Activated CD4-positive, alpha-beta memory T cell treated with anti-CD3 and anti-CD28 coated beads for 36 hours (primary cell): ENCODE results near the gene TAF4. TPM values are rescaled to one million over a fixed set of nuclear protein-coding genes. Genes with fewer than 3 reads are reported as not detected.

Experiments used
- CTCF ChIA-PET: fragments of 350-600 bp; sonication (Branson Sonifier 250); formaldehyde crosslinking; loops from one replicate; lab custom pipeline; 2021; ENCODE audit warnings: antibody characterized with exemption, inconsistent platforms; lab: Charles Lee
- POLR2A ChIA-PET: fragments of 350-600 bp; sonication (Branson Sonifier 250); formaldehyde crosslinking; loops from one replicate; lab custom pipeline; 2021; ENCODE audit warnings: antibody characterized with exemption; lab: Charles Lee
- DNase-seq: peaks from one replicate; pipeline ENCODE4 v3.0.0-alpha.2; 2020
- H3K27ac Mint-ChIP-seq: one replicate; pipeline ENCODE4 v1.8.0; 2021; ENCODE audit warnings: mixed read lengths
- H3K27me3 Mint-ChIP-seq: one replicate; pipeline ENCODE4 v1.8.0; 2021; ENCODE audit warnings: mixed read lengths
- H3K36me3 Mint-ChIP-seq: one replicate; pipeline ENCODE4 v1.8.0; 2021; ENCODE audit warnings: mixed read lengths
- H3K4me1 Mint-ChIP-seq: one replicate; pipeline ENCODE4 v1.8.0; 2021; ENCODE audit warnings: low read depth, mixed read lengths
- H3K4me3 Mint-ChIP-seq: one replicate; pipeline ENCODE4 v1.8.0; 2021; ENCODE audit warnings: mild to moderate bottlenecking, mixed read lengths
- H3K9me3 Mint-ChIP-seq: one replicate; pipeline ENCODE4 v1.8.0; 2021; ENCODE audit warnings: mixed read lengths
- intact Hi-C: fragments of 100-400 bp; cut with micrococcal nuclease; formaldehyde crosslinking; loops from one replicate; pipeline ENCODE4 v1.15.1; 2023
- total RNA-seq, 2 experiments: library from RNA; stranded (reverse); gene quantifications; one replicate each; pipeline ENCODE4 v1.2.3, GENCODE V29; 2021

Gene TAF4
- total RNA-seq, 2 experiments from 2014 or later, result 15.3 to 17.0 TPM

GRCh38 chr20:62030834-62031434 lies 34.7 kb downstream of the TAF4 start:
- H3K9me3 Mint-ChIP-seq, result no peaks in the 10 kb centered on the region
- intact Hi-C loops, result no loop called here
- CTCF ChIA-PET, result no interaction called here
- H3K4me3 Mint-ChIP-seq, result peak overlapping the region; percentile 13
- H3K36me3 Mint-ChIP-seq, result no peaks in the 10 kb centered on the region
- POLR2A ChIA-PET, result no interaction called here
- H3K27ac Mint-ChIP-seq, result peak overlapping the region; percentile 82
- H3K27me3 Mint-ChIP-seq, result no peaks in the 10 kb centered on the region
- peak; percentile 47 for DNase-seq
- H3K4me1 Mint-ChIP-seq, result peaks cover 44% of the 10 kb centered on the region

GRCh38 chr20:62030357-62030756 lies 35.3 kb downstream of the TAF4 start:
- no peak for DNase-seq
- H3K9me3 Mint-ChIP-seq, result no peaks in the 10 kb centered on the region
- no peaks in the 10 kb centered on the region for H3K36me3 Mint-ChIP-seq
- intact Hi-C loops, result no loop called here
- peak overlapping the region; percentile 82 for H3K27ac Mint-ChIP-seq
- CTCF ChIA-PET, result no interaction called here
- H3K4me1 Mint-ChIP-seq, result peaks cover 50% of the 10 kb centered on the region
- POLR2A ChIA-PET, result no interaction called here
- H3K27me3 Mint-ChIP-seq, result no peaks in the 10 kb centered on the region
- peak overlapping the region; percentile 13 for H3K4me3 Mint-ChIP-seq

GRCh38 chr20:62029949-62030348 lies 35.7 kb downstream of the TAF4 start:
- POLR2A ChIA-PET, result no interaction called here
- no peaks in the 10 kb centered on the region for H3K9me3 Mint-ChIP-seq
- DNase-seq, result no peak
- peaks cover 54% of the 10 kb centered on the region for H3K4me1 Mint-ChIP-seq
- no peak overlapping the region for H3K4me3 Mint-ChIP-seq
- CTCF ChIA-PET, result no interaction called here
- H3K27me3 Mint-ChIP-seq, result no peaks in the 10 kb centered on the region
- intact Hi-C loops, result no loop called here
- no peak overlapping the region for H3K27ac Mint-ChIP-seq
- no peaks in the 10 kb centered on the region for H3K36me3 Mint-ChIP-seq

GRCh38 chr20:62029296-62029695 lies 36.4 kb downstream of the TAF4 start:
- ChIA-PET POLR2A (no interaction called here), CTCF (interaction anchor here (0.9 kb wide), 1 partner anchor 20 kb away, joined by 3 read pairs; no protein-coding TSS in a partner anchor)
- no peak for DNase-seq
- Mint-ChIP-seq H3K4me3 (no peak overlapping the region), H3K27ac (no peak overlapping the region), H3K4me1 (peaks cover 58% of the 10 kb centered on the region), H3K36me3 (no peaks in the 10 kb centered on the region), H3K27me3 (no peaks in the 10 kb centered on the region), H3K9me3 (no peaks in the 10 kb centered on the region)
- intact Hi-C loops, result no loop called here

- H3K4me1 Mint-ChIP-seq, result peaks cover 60% of the 10 kb centered on the region
- DNase-seq, result no peak
- H3K36me3 Mint-ChIP-seq, result no peaks in the 10 kb centered on the region
- H3K27me3 Mint-ChIP-seq, result no peaks in the 10 kb centered on the region
- POLR2A ChIA-PET, result no interaction called here
- CTCF ChIA-PET, result interaction anchor here (0.9 kb wide), 1 partner anchor 19 kb away, joined by 3 read pairs; no protein-coding TSS in a partner anchor
- intact Hi-C loops, result no loop called here
- H3K27ac Mint-ChIP-seq, result no peak overlapping the region
- no peaks in the 10 kb centered on the region for H3K9me3 Mint-ChIP-seq
- no peak overlapping the region for H3K4me3 Mint-ChIP-seq
Observed at GRCh38 chr20:62028384-62028783, 37.3 kb downstream of the TAF4 start.

GRCh38 chr20:62027698-62028321 lies 37.9 kb downstream of the TAF4 start:
- peaks cover 55% of the 10 kb centered on the region for H3K4me1 Mint-ChIP-seq
- ChIA-PET POLR2A (no interaction called here), CTCF (no interaction called here)
- intact Hi-C loops, result no loop called here
- no peaks in the 10 kb centered on the region for H3K36me3 Mint-ChIP-seq
- H3K27ac Mint-ChIP-seq, result no peak overlapping the region
- H3K27me3 Mint-ChIP-seq, result no peaks in the 10 kb centered on the region
- no peak for DNase-seq
- no peaks in the 10 kb centered on the region for H3K9me3 Mint-ChIP-seq
- H3K4me3 Mint-ChIP-seq, result no peak overlapping the region

GRCh38 chr20:62027116-62027515 lies 38.6 kb downstream of the TAF4 start:
- POLR2A ChIA-PET, result no interaction called here
- CTCF ChIA-PET, result no interaction called here
- no peaks in the 10 kb centered on the region for H3K36me3 Mint-ChIP-seq
- intact Hi-C loops, result no loop called here
- no peak overlapping the region for H3K4me3 Mint-ChIP-seq
- H3K9me3 Mint-ChIP-seq, result no peaks in the 10 kb centered on the region
- no peak overlapping the region for H3K27ac Mint-ChIP-seq
- peaks cover 49% of the 10 kb centered on the region for H3K4me1 Mint-ChIP-seq
- H3K27me3 Mint-ChIP-seq, result no peaks in the 10 kb centered on the region
- no peak for DNase-seq

- no peaks in the 10 kb centered on the region for H3K36me3 Mint-ChIP-seq
- no peaks in the 10 kb centered on the region for H3K27me3 Mint-ChIP-seq
- intact Hi-C loops, result no loop called here
- H3K4me1 Mint-ChIP-seq, result peaks cover 45% of the 10 kb centered on the region
- ChIA-PET CTCF (interaction anchor here (1.4 kb wide), 1 partner anchor 16 kb away, joined by 7 read pairs; no protein-coding TSS in a partner anchor), POLR2A (no interaction called here)
- DNase-seq, result no peak
- no peaks in the 10 kb centered on the region for H3K9me3 Mint-ChIP-seq
- H3K4me3 Mint-ChIP-seq, result no peak overlapping the region
- no peak overlapping the region for H3K27ac Mint-ChIP-seq
Observed at GRCh38 chr20:62026564-62026856, 39.2 kb downstream of the TAF4 start.

GRCh38 chr20:62025832-62026563 lies 39.7 kb downstream of the TAF4 start:
- H3K36me3 Mint-ChIP-seq, result no peaks in the 10 kb centered on the region
- CTCF ChIA-PET, result interaction anchor here (1.4 kb wide), 1 partner anchor 15 kb away, joined by 7 read pairs; no protein-coding TSS in a partner anchor

GRCh38 chr20:62025394-62025793 lies 40.3 kb downstream of the TAF4 start:
- Mint-ChIP-seq H3K27ac (no peak overlapping the region), H3K9me3 (no peaks in the 10 kb centered on the region), H3K36me3 (no peaks in the 10 kb centered on the region), H3K4me1 (peaks cover 40% of the 10 kb centered on the region), H3K4me3 (no peak overlapping the region), H3K27me3 (no peaks in the 10 kb centered on the region)
- CTCF ChIA-PET, result interaction anchor here (1.4 kb wide), 1 partner anchor 14 kb away, joined by 7 read pairs; no protein-coding TSS in a partner anchor
- DNase-seq, result no peak
- intact Hi-C loops, result no loop called here
- POLR2A ChIA-PET, result no interaction called here

More at GRCh38 chr20:62025832-62026563, 39.7 kb downstream of the TAF4 start:
- POLR2A ChIA-PET, result no interaction called here
- H3K9me3 Mint-ChIP-seq, result no peaks in the 10 kb centered on the region
- H3K27ac Mint-ChIP-seq, result no peak overlapping the region
- H3K4me3 Mint-ChIP-seq, result no peak overlapping the region
- DNase-seq, result no peak
- intact Hi-C loops, result no loop called here
- H3K4me1 Mint-ChIP-seq, result peaks cover 40% of the 10 kb centered on the region
- no peaks in the 10 kb centered on the region for H3K27me3 Mint-ChIP-seq

- H3K9me3 Mint-ChIP-seq, result no peaks in the 10 kb centered on the region
- no peak for DNase-seq
- peaks cover 36% of the 10 kb centered on the region for H3K4me1 Mint-ChIP-seq
- intact Hi-C loops, result no loop called here
- H3K27me3 Mint-ChIP-seq, result no peaks in the 10 kb centered on the region
- ChIA-PET CTCF (interaction anchor here (0.6 kb wide), 1 partner anchor 424 kb away, joined by 4 read pairs; no protein-coding TSS in a partner anchor), POLR2A (no interaction called here)
- H3K4me3 Mint-ChIP-seq, result no peak overlapping the region
- no peaks in the 10 kb centered on the region for H3K36me3 Mint-ChIP-seq
- H3K27ac Mint-ChIP-seq, result no peak overlapping the region
Observed at GRCh38 chr20:62023935-62024334, 41.7 kb downstream of the TAF4 start.

- ChIA-PET POLR2A (no interaction called here), CTCF (interaction anchor here (1.9 kb wide), 1 partner anchor 12 kb away, joined by 7 read pairs; no protein-coding TSS in a partner anchor)
- no peaks in the 10 kb centered on the region for H3K36me3 Mint-ChIP-seq
- peaks cover 36% of the 10 kb centered on the region for H3K4me1 Mint-ChIP-seq
- H3K4me3 Mint-ChIP-seq, result no peak overlapping the region
- H3K27ac Mint-ChIP-seq, result no peak overlapping the region
- intact Hi-C loops, result no loop called here
- no peaks in the 10 kb centered on the region for H3K9me3 Mint-ChIP-seq
- H3K27me3 Mint-ChIP-seq, result no peaks in the 10 kb centered on the region
- DNase-seq, result no peak
Observed at GRCh38 chr20:62022575-62023139, 43.0 kb downstream of the TAF4 start.
